Left forelimb (tissue), 1 donor: ENCODE results near the gene NVL.

ENCODE experiments used
- DNase-seq: peaks from one replicate; pipeline ENCODE4 v3.0.0-alpha.2; 2018; ENCODE audit warnings: low spot score

NVL gene

DNA sequence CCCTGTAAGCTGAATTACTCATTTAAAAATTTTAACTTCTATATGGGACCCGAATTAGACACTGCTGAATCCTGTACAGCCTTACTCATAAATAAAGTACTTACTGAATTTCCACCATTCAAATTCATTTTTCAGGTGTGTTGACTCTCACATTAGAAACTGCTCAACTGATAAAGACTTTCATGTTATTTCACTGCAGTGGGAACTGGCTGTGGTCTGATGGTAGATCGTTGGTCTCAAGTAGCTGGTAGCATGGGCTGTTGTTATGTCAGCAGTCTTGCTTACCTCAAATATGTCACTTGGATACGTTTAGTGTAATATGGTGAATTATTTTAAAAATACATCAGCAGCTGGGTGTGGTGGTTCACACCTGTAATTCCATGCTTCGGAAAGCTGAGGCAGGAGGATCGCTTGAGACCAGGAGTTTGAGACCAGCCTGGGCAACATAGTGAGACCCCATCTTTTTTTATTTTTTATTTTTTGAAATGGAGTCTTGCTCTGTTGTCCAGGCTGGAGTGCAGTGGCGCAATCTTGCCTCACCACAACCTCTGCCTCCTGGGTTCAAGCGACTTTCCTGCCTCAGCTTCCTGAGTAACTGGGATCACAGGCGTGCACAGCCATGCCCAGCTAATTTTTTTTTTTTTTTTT is 136.5 kb downstream of the NVL start:
- DNase-seq = no peak

GRCh38 chr1:224192082-224192788 is 137.7 kb downstream of the NVL start:
- DNase-seq = no peak

DNA sequence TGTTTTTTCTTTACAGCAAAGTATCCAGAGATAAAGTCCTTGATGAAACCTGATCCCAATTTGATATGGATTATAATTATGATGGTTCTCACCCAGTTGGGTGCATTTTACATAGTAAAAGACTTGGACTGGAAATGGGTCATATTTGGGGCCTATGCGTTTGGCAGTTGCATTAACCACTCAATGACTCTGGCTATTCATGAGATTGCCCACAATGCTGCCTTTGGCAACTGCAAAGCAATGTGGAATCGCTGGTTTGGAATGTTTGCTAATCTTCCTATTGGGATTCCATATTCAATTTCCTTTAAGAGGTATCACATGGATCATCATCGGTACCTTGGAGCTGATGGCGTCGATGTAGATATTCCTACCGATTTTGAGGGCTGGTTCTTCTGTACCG is 140.4 kb downstream of the NVL start:
- DNase-seq = no peak

GRCh38 chr1:224188286-224188685 is 141.7 kb downstream of the NVL start:
- no peak for DNase-seq

DNA sequence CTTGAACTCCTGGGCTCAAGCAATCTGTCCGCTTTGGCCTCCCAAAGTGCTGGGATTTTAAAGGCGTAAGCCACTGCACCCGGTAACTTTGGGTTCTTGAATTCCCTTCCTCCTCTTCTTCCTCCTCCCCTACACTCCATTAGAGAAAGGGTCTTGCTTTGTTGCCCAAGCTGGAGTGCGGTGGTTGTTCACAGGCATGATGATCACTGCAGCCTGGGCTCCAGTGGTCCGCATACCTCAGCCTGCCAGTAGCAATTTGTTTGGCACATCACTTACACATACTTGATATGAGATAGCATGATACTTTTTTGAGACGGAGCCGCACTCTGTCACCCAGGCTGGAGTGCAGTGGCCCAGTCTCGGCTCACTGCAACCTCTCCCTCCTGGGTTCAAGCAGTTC is 144.8 kb downstream of the NVL start:
- no peak for DNase-seq

DNA sequence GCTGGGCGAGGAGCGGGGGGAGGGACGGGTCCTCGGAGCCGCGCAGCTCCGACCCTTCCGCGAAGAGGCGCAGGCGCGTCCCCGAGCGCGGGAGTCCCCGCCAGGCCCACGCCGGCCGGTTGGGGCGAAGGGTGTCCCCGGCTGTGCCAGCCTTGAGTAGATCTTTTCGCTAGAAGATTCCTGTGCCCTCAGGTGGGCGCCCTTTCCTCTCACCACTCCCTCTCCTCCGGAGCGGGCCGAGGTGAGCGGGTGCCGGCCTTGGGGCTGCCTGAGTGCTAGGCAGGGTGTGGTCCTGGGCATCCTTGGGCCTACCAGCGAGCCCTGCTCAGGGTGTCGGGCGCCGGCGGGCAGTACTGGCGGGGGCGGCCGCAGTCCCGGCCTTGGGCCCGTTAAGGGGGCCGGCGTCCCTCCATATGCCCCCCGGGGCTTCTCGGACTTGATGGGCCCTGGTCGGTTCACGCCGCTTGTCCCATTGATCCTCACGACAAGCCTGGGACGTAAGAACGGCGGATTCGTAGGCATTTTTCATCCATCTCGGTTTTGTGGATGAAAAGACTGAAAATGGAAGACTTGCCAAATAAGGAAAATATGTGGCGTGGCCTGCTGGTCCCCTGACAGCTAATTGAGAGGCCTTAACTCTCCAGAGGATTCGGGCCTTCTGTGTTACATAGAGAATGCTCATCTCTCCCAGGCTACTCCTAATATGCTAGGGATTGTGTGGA is 146.2 kb downstream of the NVL start:
- DNase-seq = peak; percentile 85

- DNase-seq = peak; percentile 94
These were observed 146.9 kb downstream of the NVL start, which contains the start of gene DEGS1 for GRCh38 chr1:224182866-224183590. Gene DEGS1 (plus strand): TSS chr1:224183240. CDS start chr1:224183337, 97 bp downstream.

GRCh38 chr1:224182057-224182865 is 147.7 kb downstream of the NVL start:
- no peak for DNase-seq

DNA sequence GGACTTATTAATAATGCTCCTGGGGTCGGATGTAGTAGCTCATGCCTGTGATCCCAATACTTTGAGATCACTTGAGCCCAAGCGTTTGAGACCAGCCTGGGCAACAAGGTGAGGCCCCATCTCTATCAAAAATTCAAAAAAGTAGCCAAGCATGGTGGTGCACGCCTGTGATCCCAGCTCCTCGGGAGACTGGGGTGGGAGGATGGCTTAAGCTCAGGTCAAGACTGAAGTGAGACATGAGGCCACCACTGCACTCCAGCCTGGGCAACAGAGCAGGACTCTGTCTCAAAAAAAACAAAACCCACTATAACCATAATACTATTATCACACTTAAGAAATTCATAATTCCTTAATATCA is 148.5 kb downstream of the NVL start:
- DNase-seq = no peak

DNA sequence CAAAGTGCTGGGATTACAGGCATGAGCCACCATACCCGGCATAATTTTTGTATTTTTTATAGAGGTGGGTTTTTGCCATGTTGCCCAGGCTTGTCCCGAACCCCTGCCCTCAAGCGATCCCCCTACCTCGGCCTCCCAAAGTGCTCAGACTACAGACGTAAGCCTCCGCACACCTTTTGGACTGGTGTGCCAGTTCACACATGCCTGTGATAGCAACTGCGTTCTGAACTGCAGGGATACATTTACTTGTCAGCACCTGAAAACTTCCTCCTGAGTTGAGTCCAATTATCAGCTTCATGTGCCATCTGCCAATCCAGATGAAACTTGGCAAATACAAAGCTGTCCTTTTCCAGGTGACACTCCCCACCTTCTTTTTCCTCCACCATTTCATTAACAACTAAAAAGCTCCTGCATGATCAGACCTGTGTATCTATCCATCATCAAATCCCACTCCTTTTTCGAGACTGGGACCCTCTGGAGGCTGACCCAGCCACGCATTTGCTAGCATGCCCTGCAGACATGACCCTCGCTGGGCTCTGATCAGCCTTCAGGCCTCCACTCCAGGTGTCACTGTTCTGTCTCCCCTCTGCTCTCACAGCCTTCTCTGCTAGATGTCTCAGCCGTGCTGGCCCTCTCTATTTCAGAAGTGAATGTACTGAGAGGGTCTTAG is 149.1 kb downstream of the NVL start:
- no peak for DNase-seq

- no peak for DNase-seq
These were observed 151.1 kb downstream of the NVL start for GRCh38 chr1:224178894-224179293.

GRCh38 chr1:224177356-224177999 is 152.5 kb downstream of the NVL start:
- DNase-seq = no peak
